Fibroblast of skin of right quadriceps (primary cell): ENCODE measurements around the gene PLCH1.
"Not testable (repeated sequence)": the region's sequence is repeated elsewhere in the genome, so short reads cannot be mapped to it uniquely, and the experiment has no call there.

Source experiments
- DNase-seq: peaks from one replicate; pipeline ENCODE4 v3.0.0-alpha.2; 2013

The PLCH1 gene

DNA sequence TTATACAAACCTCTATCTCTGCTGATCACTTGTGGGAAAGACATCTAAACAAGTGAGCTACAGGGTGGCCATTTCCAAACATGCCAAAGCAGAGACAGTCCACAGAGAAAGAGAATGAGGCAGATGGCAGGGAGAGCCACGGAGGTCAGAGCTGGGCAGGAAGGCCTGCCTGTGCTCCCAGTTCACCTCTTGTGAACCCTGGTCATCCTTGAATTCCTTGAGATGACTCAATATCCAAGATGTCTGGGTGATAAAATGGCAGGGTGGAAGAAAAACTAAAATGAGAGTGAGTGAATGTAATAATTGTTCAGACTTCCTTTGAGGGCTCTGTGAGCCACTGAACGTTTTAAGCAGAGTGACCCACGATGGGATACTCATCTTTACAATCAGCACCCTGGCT, 104.8 kb downstream of the PLCH1 start:
- DNase-seq: no peak

DNA sequence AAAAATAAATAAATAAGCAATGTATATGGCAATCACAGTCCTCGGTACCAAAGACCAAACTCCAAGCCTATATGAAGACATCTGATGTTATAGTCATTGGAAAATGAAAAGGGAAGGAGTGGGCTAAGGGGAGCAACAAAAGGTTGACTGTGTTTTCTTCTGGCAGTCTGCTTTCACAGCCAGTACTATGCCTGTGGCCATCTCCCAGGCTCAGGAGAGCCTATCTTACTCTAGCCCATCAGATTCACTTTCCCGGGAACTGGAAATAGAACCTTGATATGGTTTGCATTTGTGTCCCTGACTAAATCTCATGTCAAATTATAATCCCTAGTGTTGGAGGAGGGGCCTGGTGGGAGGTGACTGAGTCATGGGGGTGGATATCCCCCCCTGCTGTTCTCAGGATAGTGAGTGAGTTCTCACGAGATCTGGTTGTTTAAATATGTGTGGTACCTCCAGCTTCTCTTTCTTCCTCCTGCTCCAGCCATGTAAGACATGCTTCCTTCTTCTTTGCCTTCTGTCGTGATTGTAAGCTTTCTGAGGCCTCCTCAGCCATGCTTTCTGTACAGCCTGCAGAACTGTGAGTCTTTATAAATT, 105.3 kb downstream of the PLCH1 start:
- DNase-seq: no peak

DNA sequence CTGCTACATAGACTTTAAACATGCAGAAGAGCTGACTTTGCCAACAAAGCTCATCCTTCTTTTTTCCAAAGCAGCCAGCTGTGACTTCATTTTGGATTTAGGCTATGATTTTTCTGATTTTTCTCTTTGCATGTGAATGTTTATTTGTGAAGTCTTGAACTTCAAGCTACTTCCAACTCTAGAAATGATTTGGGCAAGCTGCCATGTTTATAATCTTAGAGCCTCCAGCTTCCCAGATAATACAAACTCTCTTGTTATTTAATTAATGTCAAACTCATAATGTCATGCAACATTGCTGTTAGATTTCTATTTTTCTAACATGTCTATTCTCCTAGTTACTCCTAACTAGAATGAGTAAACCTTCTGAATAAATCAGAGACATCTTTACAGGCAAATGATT, 106.4 kb downstream of the PLCH1 start:
- not testable (repeated sequence) for DNase-seq

DNA sequence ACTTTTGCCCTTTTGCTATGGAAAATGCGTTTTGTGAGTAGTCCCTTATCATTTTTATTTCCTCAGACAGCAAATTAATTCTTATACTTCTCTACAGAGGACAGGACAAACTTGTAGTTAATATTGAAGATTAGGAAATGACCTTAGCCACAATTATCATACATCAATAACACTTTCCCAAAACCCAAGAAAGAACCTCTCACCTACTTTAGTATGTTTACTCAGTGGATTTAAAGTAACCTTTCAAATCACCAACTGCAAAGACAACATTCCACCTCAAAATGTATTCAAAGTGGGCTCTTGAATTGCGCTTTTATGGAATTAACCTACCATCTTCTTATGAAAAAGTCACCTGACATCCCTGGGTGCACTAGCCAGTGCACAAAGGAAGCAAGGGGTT, 107.3 kb downstream of the PLCH1 start:
- DNase-seq: no peak

DNA sequence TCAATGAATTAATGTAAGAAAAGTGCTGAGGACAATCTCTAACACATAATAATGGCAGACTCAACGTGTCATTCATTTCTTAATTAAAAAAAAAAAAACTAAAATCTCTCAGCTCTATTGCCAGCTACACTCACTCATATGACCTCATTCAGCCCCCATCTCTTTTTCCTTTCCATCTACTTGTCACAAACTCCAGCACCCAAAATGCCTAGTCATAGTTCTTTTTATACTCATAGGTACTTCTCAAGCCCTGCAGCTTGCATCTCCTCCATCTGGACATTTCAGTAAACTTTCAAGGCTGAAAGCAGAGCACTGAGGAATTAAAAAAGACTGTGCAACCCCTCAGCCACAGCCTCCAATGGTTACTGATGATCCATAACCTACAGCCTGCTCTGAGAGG, 109.8 kb downstream of the PLCH1 start:
- DNase-seq: no peak

DNA sequence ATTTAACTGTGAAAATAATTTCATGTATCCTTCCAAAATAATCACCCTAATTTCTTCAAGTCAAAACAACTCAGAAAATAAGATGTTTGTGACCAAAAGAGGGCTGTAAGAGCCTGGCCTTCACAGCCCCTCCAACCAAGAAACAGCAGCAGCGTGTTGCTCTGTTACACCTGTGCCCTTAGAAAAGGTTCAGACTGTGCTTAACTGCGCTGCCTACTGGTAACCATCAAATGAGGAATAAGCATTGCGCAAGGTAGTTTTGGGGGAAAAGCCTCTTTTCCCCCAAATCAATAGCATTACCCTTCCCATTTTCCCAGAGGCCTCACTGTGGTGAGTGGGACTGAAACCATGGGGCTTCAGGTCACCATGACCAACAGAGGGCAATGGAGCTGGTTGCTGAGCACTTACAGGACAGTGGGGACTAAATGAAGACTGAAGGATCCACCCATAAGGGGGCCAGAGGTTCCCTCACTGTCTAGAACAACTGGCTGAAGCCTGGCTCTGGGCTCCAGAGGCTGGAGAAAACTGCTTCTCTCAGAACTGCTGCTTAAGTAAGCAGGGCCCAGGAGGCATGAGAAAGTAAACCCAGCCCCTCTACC, 110.7 kb downstream of the PLCH1 start:
- DNase-seq: no peak

DNA sequence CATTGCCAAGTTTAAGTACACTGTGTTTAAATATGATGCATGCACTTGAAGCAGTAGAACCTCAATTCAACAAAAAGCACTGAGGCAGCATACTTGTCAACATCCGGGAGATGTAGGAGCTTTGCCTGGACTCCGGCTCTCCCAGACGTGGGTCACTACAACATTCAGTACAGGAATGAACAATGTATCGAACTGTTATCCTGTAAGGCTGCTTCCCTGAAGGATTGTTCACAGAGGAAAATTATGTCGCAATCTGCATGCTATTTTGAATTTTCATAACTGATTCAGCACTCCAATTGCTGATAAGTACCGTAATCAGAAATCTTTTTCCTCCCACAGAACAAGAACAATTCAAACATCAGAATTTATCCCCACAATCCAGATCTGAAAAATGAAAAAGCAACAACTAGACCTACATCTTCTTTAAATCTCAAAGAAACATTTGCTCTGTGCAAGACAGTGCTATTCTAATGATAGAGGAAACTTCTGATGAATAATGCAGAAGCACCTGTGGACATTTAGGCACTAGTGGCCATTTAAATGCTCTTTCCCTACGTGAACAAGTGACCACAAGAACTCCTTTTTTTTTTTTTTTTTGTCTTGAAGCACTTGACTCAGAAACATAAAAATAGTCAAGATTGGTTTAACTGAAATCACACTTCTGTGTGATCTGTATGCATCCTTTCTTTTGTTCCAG, 113.4 kb downstream of the PLCH1 start:
- DNase-seq: no peak

DNA sequence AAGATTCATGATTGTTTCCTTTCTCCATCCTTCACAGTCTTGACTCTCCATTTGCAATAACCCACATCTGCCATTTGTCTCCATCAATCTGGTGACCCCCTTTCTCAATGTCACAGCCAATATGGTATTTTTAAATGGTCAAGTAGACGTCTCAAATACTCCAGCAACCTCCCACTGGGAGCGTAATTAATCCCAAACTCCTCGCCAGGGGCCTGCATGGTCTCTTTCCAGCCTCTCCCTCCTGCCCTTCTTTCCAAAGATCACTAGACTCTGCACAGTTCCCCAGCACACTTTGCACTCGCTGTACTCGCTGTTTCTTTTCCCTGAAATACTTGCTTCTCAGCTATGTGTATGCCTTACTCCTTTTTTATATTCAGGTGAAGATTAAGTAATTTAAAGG, 115.3 kb downstream of the PLCH1 start:
- no peak for DNase-seq

DNA sequence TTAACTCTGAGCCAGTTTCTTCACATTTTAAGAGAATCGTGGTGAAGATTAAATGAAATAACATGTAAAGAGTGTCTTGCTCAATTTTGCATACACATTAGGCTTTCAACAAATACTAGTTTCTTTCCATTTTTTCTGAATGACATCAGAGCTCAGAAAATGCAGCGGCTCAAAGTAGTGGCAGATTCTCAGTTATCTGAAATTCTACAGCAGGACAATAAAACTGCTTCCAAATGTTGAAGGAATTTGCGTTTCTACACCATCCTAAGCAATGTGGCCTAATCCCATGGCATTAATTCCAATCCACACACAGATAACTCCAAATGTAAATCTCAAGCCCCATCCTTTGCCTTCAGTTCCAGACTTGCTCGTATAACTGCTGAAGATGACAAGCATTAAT, 115.8 kb downstream of the PLCH1 start:
- peak; percentile 38 for DNase-seq

DNA sequence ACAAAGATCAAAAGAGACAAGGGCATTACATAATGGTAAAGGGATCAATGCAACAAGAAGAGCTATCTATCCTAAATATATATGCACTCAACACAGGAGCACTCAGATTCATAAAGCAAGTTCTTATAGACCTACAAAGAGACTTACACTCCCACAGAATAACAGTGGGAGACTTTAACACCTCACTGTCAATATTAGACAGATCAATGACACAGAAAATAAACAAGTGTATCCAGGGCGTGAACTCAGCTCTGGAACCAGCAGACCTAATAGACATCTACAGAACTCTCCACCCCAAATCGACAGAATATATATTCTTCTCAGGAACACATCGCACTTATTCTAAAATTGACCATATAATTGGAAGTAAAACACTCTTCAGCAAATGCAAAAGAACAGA, 122.2 kb downstream of the PLCH1 start:
- DNase-seq: not testable (repeated sequence)

DNA sequence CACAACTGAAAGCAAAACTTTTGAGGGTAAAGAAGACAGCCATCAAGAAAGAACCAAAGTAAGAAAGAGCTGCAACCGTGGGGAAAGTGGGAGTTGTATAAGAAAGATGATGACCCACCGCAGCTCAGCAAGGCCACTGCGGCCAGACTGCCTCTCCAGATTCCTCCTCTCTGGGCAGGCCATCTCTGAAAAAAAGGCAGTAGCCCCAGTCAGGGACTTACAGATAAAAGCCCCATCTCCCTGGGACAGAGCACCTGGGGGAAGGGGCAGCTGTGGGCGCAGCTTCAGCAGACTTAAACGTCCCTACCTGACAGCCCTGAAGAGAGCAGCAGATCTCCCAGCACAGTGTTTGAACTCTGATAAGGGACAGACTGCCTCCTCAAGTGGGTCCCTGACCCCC, 124.3 kb downstream of the PLCH1 start:
- not testable (repeated sequence) for DNase-seq

DNA sequence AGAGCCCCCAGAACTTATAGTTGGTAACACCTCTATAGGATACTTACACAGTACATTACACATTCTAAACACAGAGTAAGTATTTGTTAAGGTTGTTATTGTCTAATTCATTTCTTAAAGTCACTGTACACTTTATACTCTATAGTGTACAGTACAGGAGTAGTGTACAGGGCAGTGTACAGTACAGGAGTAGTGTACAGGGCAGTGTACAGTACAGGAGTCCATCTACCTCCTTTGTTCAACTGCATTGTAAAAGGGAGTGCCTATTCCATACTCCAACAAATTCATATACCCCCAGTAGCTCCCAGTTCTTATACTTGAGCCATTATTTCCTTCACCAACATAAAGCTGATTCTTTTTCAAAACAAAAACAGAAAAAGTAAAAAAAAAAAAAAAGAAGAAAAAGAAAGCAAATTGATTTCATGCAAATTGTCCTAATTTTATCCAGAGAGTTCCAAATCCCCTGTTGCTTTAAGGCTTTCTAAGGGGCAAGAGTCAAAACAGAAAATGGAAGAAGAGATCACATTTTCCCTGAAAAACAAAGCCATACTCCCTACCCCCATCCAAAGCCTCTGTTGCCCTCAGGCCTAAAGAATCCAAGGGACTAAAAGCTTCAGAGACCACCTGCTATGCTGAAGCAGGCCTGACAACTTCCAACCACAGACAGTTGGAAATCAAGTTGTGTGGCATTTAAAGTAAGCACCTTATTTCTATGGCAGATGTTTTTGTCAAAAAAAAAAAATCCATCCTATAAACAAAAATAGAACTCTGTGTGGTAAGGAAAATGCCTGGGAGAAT, 125.6 kb downstream of the PLCH1 start:
- no peak for DNase-seq

DNA sequence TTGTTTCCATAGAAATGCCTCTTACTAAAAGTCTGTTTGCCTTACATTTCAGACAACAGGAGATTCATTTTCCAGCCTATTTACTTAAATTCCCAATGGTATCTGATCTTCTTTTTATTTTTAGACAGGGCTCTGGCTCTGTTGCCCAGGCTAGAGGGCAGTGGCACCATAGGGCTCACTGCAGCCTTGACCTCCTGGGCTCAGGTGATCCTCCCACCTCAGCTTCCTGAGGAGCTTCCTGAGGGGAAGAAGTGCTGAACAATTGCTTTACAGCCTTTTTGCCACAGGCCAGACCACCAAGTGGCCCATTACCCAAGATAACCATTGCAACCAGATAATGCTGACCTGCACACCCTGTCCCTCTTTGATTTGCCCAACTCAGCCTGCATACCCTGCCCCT, 126.3 kb downstream of the PLCH1 start:
- DNase-seq: no peak

DNA sequence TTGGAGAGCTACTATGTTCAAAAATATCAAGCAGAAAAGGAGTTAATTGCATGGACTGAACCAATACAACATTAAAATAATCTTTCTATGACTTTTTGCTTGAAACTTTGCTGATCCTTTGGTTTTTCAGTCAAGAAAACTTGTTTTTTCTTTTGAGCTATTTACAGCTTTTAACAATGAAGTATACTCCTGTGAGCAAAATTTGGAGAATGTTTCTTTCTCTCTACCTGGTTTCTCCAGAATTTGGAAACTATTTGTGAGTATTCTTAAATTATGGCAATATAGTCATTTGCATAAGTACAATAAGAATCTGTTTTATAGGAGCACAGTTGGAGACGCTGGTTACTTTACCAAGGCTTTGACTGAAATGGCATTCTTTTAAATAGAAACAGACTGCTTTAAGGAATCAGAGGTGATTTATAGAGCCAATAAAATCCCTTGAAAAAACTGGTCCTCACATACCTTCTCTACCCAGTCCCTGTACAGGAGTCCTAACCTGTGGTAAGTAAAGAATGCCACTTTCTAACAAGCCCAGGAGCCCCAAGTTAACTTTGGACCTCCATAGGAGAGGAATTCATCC, 127.4 kb downstream of the PLCH1 start:
- no peak for DNase-seq

DNA sequence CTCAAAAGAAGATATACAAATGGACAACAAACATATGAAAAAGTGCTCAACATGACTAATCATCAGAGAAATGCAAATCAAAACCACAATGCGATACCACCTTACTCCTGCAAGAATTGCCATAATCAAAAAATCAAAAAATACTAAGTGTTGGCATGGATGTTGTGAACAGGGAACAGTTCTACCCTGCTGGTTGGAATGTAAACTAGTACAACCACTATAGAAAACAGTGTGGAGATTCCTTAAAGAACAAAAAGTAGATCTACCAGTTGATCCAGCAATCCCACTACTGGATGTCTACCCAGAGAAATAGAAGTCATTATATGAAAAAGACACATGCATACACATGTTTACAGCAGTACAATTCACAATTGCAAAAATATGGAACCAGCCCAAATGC, 129.7 kb downstream of the PLCH1 start:
- not testable (repeated sequence) for DNase-seq

DNA sequence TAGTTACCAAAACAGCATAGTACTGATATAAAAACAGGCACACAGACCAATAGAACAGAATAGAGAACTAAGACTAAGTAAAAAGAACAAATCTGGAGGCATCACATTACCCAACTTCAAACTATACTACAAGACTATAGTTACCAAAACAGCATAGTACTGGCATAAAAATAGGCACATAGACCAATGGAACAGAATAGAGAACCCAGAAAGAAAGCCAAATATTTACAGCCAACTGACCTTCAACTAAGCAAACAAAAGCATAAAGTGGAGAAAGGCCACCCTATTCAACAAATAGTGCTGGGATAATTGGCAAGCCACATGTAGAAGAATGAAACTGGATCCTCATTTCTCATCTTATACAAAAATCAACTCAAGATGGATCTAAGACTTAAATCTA, 130.5 kb downstream of the PLCH1 start:
- DNase-seq: not testable (repeated sequence)

DNA sequence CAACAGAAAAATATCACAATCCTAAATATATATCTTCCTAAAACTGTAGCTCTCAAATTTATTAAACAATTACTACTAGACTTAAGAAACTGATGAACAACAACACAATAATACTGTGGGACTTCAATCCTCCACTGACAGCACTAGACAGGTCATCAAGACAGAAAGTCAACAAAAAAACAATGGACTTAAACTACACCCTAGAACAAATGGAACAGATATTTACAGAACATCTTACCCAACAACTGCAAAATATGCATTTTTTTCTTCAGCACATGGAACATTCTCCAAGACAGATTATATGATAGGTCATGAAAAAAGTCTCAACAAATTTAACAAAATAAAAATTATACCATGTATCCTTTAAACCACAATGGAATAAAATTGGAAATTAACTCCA, 133.4 kb downstream of the PLCH1 start:
- DNase-seq: no peak

DNA sequence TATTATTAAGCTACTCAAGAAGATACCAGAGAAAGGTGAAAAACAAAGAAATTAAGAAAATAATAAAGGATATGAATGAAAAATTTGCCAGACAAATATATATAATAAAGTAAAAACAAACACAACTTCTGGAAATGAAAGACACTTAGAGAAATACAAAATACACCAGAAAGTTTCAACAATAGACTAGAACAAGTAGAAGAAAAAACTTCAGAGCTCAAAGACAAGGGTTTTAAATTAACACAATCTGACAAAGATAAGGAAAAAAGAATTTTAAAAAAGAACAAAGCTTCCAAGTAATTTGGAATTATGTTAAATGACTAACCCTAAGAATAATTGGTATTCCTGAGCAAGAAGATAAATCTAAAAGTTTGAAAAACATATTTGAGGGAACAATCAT, 135.3 kb downstream of the PLCH1 start:
- no peak for DNase-seq

DNA sequence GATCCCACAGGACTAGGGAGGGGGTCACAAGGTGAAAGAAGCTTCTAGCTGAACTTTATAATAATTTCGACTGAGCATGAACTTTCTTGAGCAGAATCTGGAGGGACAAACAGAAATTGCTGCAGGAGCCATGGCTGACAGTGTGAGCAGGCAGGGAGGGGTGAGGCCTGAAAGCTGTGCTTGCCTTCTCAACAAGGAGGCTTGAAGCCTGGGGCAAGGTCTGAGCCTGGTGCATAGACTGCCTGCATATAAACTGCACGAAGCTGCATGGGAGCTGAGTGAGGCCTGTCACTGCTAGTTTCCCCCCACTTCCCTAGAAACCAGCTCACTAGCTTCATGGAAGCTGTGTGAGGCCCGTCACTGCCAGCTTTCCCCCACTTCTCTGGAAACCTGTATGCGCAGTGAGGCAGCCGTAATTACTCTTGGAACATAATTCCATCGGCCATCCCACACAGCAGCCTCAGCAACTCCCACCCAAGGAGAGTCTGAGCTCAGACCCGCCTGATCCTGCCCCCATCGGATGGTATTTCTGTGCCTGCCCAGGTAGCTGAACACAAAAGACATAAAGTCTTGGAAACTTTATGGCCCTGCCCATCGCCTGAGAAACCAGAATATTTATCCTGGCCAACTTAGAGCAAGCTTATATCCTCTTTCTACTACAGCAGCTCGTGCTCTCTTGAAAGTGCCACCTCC, 136.5 kb downstream of the PLCH1 start:
- DNase-seq: no peak

DNA sequence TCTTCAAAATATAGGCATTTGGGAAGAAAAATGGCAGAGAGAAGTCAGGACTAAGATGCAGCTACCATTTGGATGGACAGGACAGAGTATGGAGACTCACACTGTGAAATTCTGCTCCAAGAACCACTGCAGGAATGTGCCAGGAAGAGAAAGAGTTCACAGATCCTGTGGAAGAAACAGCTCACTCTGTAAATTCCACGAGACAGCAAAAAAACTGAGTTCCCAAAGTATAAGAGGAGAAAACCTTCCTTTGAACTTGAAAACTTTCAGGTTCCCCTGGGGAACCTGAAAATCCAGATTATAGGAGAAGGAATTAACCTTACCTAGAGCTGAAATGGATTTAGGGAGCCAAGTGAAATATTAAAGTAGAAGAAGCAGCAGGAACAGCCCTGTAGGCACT, 137.1 kb downstream of the PLCH1 start:
- no peak for DNase-seq

DNA sequence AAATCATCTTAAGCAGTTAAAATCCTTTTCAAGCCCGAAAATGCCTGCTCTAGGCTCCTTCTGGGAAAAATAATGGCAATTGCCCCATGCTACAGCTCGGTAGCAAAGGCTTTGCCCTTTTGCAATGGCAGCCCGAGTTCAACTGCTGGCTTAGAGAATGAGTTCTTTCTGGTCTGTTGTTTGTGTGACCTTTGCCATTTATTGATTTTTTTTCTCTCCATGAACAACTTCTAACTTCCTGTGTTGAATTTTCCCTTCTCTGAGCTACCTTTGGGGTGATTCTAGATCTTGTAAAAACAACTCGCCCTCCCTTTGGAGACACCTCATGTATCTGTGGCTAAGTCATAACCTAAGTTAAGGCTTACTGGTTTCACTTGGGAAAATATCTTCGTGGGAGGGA, 139.3 kb downstream of the PLCH1 start:
- DNase-seq: no peak

DNA sequence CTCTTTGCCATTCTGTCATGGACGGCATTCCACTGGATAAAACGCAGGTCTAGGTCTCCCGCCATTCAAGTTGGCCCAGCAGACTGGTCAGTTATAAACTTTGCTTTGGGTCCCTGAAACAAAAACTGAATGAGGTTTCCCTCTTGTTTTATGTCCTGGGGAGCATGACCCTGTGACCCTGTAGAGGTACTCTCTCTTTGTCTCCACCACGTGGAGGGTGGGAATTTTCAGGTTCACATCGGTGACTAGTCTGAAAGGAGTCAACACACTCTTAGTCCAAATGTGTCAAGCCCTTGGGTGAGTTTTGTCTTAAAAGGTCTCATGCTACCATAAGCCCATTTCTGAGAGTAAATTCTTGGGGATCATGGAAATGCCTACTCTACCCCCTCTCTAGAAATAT, 139.9 kb downstream of the PLCH1 start:
- DNase-seq: no peak

DNA sequence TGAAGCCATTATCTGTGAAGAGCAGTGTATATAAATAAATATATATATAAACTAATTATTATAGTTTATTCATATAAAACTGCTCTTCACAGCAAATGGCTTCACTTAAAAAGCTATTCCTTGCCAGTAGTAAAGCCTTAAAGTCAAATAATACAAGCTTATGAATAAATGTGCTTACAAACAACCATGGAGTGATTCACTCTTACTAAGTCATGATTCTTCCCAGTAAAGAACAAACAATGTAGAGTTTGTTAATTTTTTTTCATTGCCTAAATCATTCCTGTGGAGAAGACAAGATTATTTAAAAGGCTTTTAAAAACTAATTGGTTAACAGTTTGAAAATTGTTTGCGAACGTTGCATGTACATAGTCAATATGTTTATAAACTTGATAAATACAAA, 140.7 kb downstream of the PLCH1 start:
- no peak for DNase-seq
